A204.1 (cell line): ENCODE data around the gene EXOC3L4.

Source experiments
- FAIRE-seq: peaks from 2 replicates; lab custom pipeline; 2012; peaks lifted over from hg19 to GRCh38; lab: Jason Lieb, UNC

The EXOC3L4 gene

GRCh38 chr14:103091041-103091882 lies 3.3 kb upstream of the EXOC3L4 start:
- FAIRE-seq, result no peak

- FAIRE-seq, result no peak
Measured at GRCh38 chr14:103091883-103092222, 2.7 kb upstream of the EXOC3L4 start.

- FAIRE-seq, result no peak
Measured at GRCh38 chr14:103093856-103094405, 594 bp upstream of the EXOC3L4 start.

DNA sequence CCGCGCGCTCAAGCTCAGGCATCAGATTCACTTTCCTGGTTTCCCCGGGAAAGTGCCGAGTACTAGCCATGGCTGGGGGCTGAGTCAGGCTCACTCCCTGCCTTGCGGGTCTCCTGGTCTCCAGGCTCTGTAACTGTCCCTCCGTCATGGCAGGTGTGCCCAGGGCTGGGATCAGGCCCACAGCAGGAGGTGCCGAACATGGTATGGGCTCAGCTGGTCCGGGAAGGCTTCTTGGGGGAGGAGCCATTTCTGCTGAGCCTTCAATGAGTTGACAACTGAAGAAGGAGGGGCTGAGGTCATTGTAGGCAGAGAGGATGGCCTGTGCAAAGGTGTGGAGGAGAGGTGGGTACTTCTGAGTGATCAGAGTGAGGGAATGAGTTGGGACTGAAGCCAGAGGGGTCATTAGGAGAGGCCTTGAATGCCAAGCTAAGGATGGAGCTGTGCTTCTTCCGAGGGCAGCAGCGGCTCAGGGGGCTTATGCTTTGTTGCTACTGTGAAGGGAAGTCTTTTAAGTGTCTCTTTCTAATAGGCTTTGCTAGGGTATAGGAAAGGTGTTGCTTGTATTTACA lies 769 bp downstream of the EXOC3L4 start:
- no peak for FAIRE-seq

- no peak for FAIRE-seq
Measured at GRCh38 chr14:103096387-103096786, 1.9 kb downstream of the EXOC3L4 start.

DNA sequence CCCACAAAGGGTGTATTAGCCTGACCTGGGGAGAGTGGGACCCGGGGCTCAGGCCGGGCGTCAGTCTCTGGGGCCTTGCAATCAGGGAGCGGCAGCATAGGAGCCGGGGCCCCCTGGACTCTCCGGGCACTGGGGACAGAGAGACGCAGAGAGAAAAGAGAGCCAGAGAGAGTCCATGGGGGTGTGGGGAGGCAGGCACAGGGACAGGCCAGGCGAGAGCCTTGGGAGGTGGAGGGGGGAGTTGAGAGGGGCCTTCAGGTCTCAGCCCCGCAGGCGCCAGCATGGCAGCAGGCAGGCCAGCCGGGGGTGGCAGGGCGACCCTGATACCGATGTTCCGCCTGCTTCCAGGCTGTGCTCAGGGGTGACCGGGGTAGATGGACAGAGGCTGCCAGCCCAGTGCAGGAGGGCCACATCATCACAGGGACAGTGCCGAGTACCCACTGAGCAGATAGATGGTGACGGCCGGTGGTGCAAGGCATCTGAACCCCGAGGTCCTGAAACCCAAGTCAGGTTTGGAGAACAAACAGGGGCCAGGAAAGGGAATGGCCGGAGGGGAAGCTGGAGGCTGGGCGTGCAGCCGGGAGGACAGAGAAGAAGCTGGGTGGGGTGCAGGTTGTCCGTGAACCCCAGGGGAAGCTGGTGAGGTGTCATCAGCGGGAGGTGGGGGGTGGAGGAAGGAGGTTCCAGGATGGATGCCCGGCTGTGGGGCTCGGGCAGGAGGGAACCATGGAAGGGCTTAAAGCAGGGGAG lies 2.9 kb downstream of the EXOC3L4 start:
- no peak for FAIRE-seq

- no peak for FAIRE-seq
Measured at GRCh38 chr14:103097994-103098957, 3.8 kb downstream of the EXOC3L4 start.

DNA sequence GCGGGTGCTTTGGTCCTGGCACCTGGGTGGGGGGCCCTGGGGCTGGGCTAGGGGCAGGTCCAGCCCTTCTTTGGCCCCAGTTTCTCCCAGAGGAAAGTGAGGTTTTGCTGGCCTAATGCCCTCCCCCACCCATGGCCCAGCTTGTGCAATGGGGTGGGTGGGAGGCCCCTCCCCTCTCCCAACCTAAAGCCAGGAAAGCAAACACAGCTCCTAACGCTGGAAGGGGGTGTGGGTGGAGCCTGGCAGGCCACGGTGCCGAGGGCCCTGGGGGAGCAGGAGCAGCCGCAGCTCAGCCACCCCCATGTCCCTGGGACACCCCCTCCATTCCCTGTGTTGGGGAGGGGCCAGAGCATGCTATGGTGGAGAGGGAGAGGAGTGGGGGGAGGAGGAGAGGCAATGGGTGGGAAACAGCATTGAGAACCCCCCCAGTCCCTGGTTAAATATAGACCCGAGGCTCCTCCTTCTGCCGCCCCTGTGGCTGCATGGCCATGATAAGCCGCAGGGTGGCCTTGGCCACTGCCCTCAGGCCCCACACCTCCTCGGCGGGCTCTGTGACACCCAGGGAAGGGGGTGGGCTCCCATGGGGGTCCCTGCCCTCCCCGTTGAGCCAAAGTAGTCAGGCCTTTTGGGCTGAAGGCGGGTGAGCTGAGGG lies 4.7 kb downstream of the EXOC3L4 start:
- FAIRE-seq, result no peak

GRCh38 chr14:103099733-103100280 lies 5.3 kb downstream of the EXOC3L4 start:
- FAIRE-seq, result no peak

GRCh38 chr14:103100281-103101121 lies 6.0 kb downstream of the EXOC3L4 start:
- no peak for FAIRE-seq

DNA sequence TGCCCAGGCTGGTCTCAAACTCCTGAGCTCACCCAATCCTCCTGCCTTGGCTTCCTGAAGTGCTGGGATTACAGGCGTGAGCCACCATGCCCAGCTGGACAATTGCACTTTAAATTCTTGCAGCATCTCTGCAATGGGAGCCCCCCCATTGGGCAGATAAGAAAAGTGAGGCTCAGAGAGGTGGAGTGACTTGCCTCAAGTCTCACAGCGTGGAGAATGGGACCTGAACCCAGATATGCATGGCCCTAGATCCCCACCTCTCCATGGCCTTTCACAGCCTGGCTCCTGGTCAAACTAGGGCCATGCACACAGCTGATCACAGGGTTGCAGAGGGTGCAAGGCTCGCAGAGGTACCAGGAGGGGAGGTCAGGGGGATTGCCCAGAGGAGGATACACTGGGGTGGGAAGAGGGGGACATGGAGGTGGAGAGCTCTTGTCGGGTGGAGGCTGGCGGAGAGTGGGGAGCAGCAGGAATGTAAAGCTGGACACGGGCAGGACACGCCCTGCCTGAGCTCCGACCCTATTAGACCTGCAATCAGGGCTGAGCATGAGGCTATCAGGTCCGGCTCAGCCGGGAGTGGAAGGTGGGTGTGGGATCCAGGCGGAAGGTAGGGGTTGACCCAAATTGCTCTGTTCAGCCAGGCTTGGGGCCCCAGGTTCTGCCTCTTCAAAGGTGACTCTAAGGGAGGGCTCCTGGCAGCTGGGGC lies 6.9 kb downstream of the EXOC3L4 start:
- no peak for FAIRE-seq

DNA sequence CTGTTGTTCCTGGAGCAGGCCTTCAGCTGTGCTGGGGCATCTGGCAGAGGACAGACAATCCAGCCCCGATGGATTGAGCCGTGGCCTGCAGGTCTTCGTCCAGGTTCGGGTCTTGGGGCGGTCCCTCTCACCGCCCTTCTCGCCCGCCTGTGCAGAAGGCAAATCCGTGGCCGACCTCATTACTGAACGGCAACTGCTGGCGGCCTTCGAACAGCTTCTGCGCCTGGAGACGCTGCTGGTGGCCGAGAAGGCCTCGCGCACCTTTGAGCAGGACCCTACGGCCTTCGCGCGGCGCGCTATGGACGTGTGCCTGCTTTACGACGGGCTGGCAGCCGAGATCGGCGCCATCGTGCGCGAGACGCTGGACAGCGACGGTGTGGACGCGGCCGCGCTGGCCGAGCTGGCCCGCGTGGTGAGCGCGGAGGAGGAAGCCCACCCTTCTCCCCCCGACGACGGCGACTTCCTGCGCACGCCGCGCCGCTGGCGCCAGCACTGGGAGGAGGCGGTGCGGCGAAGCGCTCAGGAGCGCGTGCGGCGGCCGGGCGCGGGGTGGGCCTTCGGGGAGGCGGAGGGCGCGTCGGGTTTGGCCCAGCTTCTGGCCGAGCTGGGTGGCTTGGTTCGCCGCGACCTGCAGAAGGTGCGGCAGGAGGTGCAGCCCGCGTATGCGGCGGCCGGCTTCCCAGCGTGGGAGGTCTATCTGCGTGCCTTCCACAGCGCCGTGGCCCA lies 7.6 kb downstream of the EXOC3L4 start:
- FAIRE-seq, result no peak

DNA sequence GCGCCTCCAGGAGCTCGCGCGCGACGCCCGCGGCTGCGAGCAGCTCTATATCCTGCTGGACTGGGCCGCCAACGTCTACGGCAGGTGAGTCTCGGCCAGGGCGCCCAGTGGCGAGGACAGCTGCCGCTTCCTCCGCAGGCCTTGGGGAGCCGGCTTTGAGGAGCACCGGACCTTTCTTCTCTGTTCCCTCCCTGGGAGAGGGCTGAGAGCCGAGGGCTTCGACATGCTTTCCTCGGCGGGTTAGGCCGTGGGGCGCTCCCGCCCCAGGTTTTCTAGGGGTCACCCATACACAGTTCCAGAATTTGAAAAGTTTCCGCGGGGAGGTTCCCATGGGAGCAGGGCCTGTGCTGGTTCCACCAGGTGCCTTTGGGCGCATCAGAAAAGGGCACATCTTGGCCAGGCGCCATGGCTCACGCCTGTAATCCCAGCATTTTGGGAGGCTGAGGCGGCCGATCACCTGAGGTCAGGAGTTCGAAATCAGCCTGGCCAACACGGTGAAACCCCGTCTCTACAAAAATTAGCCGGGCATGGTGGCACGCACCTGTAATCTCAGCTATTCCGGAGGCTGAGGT lies 8.2 kb downstream of the EXOC3L4 start:
- no peak for FAIRE-seq

DNA sequence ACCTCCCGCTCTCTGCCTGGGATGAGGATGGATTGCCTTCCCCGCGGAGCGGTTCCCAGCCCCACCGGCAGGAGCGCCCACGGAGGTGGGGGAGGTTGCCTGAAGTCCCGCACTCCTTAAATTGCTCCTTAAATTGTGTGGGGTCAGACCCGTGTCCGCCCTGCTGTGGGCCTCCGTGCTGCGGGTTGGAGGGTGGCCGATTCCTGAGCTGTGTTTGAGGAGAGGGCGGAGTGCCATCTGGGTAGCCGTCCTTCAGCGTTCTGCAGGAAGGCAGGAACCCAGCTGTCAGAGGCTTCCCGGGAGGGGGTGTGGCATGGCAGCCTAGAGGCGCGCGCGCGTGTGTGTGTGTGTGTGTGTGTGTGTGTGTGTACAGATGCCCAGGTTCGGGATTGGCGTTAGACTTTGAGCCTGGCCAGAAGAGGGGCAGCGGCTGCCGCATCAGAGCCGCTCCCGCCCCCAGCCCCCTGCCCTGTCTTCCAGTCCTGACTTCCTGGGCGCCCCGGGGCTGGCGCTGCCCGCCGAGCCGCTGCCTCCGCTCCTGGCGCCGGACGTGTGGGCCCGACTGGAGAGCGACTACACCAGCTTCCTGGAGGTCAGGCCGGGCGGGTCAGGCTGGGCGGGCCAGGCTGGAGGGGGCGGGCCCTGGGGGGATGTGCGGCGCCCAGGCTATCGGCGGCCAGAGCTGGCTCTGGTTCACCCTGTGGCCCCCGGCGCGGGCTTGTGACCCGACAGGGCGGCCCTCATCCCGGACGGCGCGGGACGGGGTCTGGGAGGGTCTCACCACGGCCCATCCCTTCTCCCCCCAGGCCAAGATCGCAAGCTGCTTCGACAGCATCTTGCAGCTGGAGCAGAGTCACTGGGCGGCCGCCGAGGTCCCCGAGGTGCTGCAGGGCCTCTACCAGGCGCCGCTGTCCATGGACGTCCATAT lies 9.2 kb downstream of the EXOC3L4 start:
- FAIRE-seq, result no peak

DNA sequence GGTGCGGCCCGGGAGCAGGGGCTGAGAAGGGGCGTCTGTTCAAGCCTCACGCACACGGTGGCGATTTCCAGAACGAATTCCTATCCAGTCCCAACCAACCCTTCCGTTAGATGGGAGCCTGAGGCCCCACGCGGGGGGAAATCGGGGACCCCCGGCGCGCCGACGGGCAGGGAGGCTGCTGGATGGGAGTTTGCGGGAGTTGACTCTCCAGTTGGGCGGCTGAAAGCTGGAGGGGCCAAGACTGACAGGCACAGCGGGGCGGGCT lies 9.8 kb downstream of the EXOC3L4 start:
- FAIRE-seq, result no peak

DNA sequence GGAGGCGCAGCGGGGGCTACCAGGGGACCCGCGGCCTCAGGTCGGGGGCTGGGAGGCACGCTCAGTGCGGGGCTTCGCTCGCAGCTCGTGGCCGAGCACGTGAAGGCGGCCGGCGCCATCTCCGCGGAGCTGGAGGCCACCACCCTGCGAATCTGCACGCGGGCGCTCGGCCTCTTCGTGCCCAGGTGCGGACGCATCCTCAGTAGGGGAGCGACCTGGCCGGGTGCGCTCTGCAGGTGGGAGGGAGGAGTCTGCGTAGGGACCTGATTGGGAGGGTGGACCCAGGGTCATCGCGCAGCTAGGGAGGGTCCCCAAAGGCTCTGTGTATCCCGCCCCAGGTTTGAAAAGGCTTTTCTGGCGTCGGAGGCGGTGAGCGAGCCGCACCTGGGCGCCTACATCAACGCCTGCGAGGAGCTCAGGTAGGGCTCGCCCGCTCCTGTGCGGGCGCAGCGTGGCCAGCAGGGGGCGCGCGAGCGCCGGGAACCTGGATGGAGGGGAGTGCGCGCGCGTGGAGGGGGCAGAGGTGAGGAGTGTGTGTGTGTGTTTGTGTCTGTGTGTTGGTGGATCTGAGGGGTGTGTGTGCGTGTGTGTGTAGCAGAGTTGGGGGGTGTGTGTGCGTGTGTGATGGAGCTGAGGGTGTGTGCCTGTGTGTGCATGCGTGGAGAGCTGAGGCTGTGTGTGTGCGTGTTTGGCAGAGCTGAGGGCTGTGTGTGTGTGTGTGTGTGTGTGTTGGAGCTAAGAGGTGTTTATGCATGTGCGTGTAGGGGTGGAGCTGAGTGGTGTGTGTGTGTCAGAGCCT lies 10.3 kb downstream of the EXOC3L4 start:
- no peak for FAIRE-seq
